Liver (tissue), 9 donors: ENCODE results near the gene TTYH3. TPM values are rescaled to one million over a fixed set of nuclear protein-coding genes. Genes with fewer than 3 reads are reported as not detected.

Experiments used
- DNase-seq: peaks from one replicate; pipeline ENCODE4 v3.0.0-alpha.2; 2017; ENCODE audit warnings: low spot score
- H3K27ac ChIP-seq, 2 donors: one replicate each; pipeline ENCODE4 v1.7.0; 2013; ENCODE audit warnings: inconsistent platforms in 2 of 2, low read length in 2 of 2, control low read depth in 1 of 2, low read depth in 1 of 2, mild to moderate bottlenecking in 1 of 2
- H3K27me3 ChIP-seq, 4 donors: one replicate each; pipeline versions ENCODE4 v1.6.1 to v1.7.0; 2013; ENCODE audit warnings: low read length in 3 of 4, inconsistent platforms in 1 of 4, mild to moderate bottlenecking in 1 of 4, moderate library complexity in 1 of 4; ENCODE audit not compliant: control insufficient read depth in 4 of 4, insufficient read depth in 4 of 4
- H3K36me3 ChIP-seq, 4 donors: one replicate each; pipeline versions ENCODE4 v1.6.1 to v1.7.0; 2013; ENCODE audit warnings: low read length in 3 of 4, mild to moderate bottlenecking in 3 of 4, low read depth in 1 of 4, moderate library complexity in 1 of 4; ENCODE audit not compliant: control insufficient read depth in 4 of 4, insufficient read depth in 3 of 4
- H3K4me1 ChIP-seq, 4 donors: one replicate each; pipeline versions ENCODE4 v1.6.1 to v1.7.0; 2013; ENCODE audit warnings: low read length in 3 of 4, mild to moderate bottlenecking in 3 of 4, moderate library complexity in 1 of 4; ENCODE audit not compliant: control insufficient read depth in 4 of 4, insufficient read depth in 4 of 4
- H3K4me3 ChIP-seq, 3 donors: one replicate each; pipeline versions ENCODE4 v1.6.1 to v1.7.0; 2013; ENCODE audit warnings: low read length in 3 of 3, control low read depth in 1 of 3, low read depth in 1 of 3, mild to moderate bottlenecking in 1 of 3
- H3K9ac ChIP-seq, 2 donors: one replicate each; pipeline ENCODE4 v1.7.0; 2013; ENCODE audit warnings: low read length in 2 of 2, mild to moderate bottlenecking in 2 of 2, moderate library complexity in 2 of 2, control low read depth in 1 of 2, low read depth in 1 of 2
- H3K9me3 ChIP-seq, 4 donors: one replicate each; pipeline versions ENCODE4 v1.6.1 to v1.7.0; 2013; ENCODE audit warnings: low read length in 3 of 4; ENCODE audit not compliant: control insufficient read depth in 4 of 4
- ATF3 ChIP-seq: IDR thresholded peaks from 2 replicates; pipeline ENCODE4 v1.6.1; 2016; ENCODE audit warnings: antibody characterized with exemption
- EGR1 ChIP-seq, 2 donors: IDR thresholded peaks; 2 replicates each; pipeline ENCODE4 v1.6.1; 2016 to 2018; ENCODE audit warnings: antibody characterized with exemption in 2 of 2, low read depth in 2 of 2
- FOXA1 ChIP-seq: IDR thresholded peaks from 2 replicates; pipeline ENCODE4 v1.6.1; 2016; ENCODE audit warnings: antibody characterized with exemption
- FOXA2 ChIP-seq: IDR thresholded peaks from 2 replicates; pipeline ENCODE4 v1.6.1; 2016; ENCODE audit warnings: antibody characterized with exemption
- GABPA ChIP-seq, 2 donors: IDR thresholded peaks in 1 of 2; conservative IDR thresholded peaks in 1 of 2; 2 replicates each; pipeline ENCODE4 v1.6.1; 2016; ENCODE audit warnings: antibody characterized with exemption in 2 of 2, mild to moderate bottlenecking in 1 of 2, moderate library complexity in 1 of 2
- HNF4A ChIP-seq, 2 donors: conservative IDR thresholded peaks; 2 replicates each; pipeline ENCODE4 v1.6.1; 2016; ENCODE audit warnings: antibody characterized with exemption in 2 of 2, mild to moderate bottlenecking in 2 of 2
- HNF4G ChIP-seq: IDR thresholded peaks from 2 replicates; pipeline ENCODE4 v1.6.1; 2016; ENCODE audit warnings: antibody characterized with exemption
- JUND ChIP-seq, 2 donors: IDR thresholded peaks; 2 replicates each; pipeline ENCODE4 v1.6.1; 2016; ENCODE audit warnings: antibody characterized with exemption in 2 of 2
- NR2F2 ChIP-seq: IDR thresholded peaks from 2 replicates; pipeline ENCODE4 v1.6.1; 2016; ENCODE audit warnings: antibody characterized with exemption
- RAD21 ChIP-seq, 2 donors: IDR thresholded peaks; 2 replicates each; pipeline ENCODE4 v1.6.1; 2016; ENCODE audit warnings: antibody characterized with exemption in 2 of 2, mild to moderate bottlenecking in 2 of 2
- REST ChIP-seq: IDR thresholded peaks from 2 replicates; pipeline ENCODE4 v1.6.1; 2016; ENCODE audit warnings: antibody characterized with exemption, mild to moderate bottlenecking
- RXRA ChIP-seq, 2 donors: IDR thresholded peaks; 2 replicates each; pipeline ENCODE4 v1.6.1; 2017 to 2018; ENCODE audit warnings: antibody characterized with exemption in 2 of 2, mild to moderate bottlenecking in 1 of 2
- SP1 ChIP-seq: IDR thresholded peaks from 2 replicates; pipeline ENCODE4 v1.6.1; 2018; ENCODE audit warnings: antibody characterized with exemption, mild to moderate bottlenecking
- TAF1 ChIP-seq: conservative IDR thresholded peaks from 2 replicates; pipeline ENCODE4 v1.6.1; 2016; ENCODE audit warnings: antibody characterized with exemption, mild to moderate bottlenecking
- YY1 ChIP-seq: IDR thresholded peaks from 2 replicates; pipeline ENCODE4 v1.6.1; 2016; ENCODE audit warnings: antibody characterized with exemption, mild to moderate bottlenecking
- ZBTB33 ChIP-seq: IDR thresholded peaks from 2 replicates; pipeline ENCODE4 v1.6.1; 2016; ENCODE audit warnings: antibody characterized with exemption
- WGBS: extraction: QIAGEN DNeasy Blood & Tissue Kit; methylation state at CpG from one replicate; pipeline ENCODE4 v1.1.7; 2013; 5-methylcytosine and 5-hydroxymethylcytosine counted together
- polyA plus RNA-seq, 2 donors: library from polyadenylated mRNA; stranded (reverse) in 1 of 2; unstranded in 1 of 2; fragments of 200-250 nt in 1 of 2; fragments of >200 nt in 1 of 2; fragmentation: Nextera tagmentation in 1 of 2; extraction: Ambion mirVana in 1 of 2; gene quantifications; one replicate each; pipeline versions ENCODE4 v1.2.1 to v1.2.3, GENCODE V29; 2013 to 2015
- total RNA-seq, 2 donors: library from RNA; depleted of rRNA; stranded (reverse); fragments of >200 nt; gene quantifications; one replicate each; pipeline ENCODE4 v1.2.3, GENCODE V29; 2014
- TF ChIP-seq, protein P1 (sequence below): IDR thresholded peaks from 2 replicates; pipeline ENCODE4 v1.6.1; 2016; ENCODE audit warnings: antibody characterized with exemption
- TF ChIP-seq, protein P2 (sequence below): fragments of 150-350 bp; IDR thresholded peaks from 2 replicates; pipeline ENCODE4 v1.5.1; 2017; ENCODE audit warnings: improper control_type of control experiment, low read depth, low read length; ENCODE audit not compliant: missing input control
- donor health status: healthy.
- donor health status: healthy.
- donor health status: healthy.
- donor health status: healthy.
- donor health status: healthy.

The TTYH3 gene
- total and polyA plus RNA-seq, 4 donors: 8.2 to 19.6 (median 17.4) TPM

DNA sequence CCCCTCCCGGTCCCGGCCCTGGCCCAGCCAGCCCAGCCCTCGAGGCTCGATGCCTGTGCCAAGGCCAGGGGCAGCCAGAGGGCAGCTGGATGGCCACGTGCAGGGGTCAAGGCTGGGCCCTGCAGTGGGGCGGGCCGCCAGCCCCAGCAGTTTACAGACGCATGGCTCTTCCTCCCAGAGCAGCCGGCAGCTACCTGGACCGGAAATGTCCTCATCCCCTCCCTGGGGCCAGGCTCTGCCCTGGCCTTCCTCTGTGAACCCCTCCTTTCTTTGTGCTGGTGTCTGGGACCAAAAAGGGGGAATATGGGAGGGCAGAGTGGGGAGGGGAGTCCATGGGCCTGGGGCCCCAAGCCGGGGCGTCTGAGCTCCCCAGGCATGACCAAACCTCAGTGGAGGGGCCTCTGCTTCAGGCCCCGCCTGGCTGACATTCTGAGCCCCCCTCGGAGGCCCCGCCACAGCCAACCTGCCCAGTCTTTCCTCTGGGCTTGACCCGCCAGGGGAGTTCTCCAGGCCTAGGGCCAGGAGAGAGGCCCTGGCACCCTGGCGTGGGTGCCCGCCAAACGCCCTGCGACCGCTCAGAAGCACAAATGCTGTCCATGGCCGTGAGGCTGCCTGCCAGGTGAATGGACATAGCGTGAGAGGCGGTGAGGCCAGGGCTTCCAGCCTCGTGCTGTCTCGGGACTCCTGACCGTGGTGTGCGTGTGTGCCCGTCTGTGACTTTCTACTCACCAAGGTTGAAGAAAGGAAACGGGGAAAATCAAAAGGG is 31.5 kb downstream of the TTYH3 start:
- Histone ChIP-seq H3K27ac (peak overlapping the region; percentile 96), H3K4me3 (no peak overlapping the region), H3K9me3 (no peaks in the 10 kb centered on the region), H3K36me3 (peaks cover 0 to 4% (median under 1%) of the 10 kb centered on the region in 4 donors), H3K27me3 (no peaks in the 10 kb centered on the region), H3K4me1 (peaks cover 15 to 55% (median 43%) of the 10 kb centered on the region in 4 donors), H3K9ac (peak overlapping the region in 1 of 2 donors; percentile 44)
- WGBS: 27% methylated on average over 30 of the region's 30 CpGs
- TF ChIP-seq HNF4G (peak; percentile 48), RXRA (IDR thresholded peaks at IDR 0.05) (peak; percentile 87 to 92), REST (peak; percentile 77), YY1 (peak; percentile 55), NR2F2 (peak; percentile 91), RAD21 (IDR thresholded peaks at IDR 0.05) (peak; percentile 9 to 61), ZBTB33 (peak; percentile 37), ATF3 (no peak), HNF4A (conservative IDR thresholded peaks at IDR 0.05) (peak; percentile 77 to 79), FOXA1 (peak; percentile 42), JUND (IDR thresholded peaks at IDR 0.05) (peak; percentile 30 to 86), EGR1 (IDR thresholded peaks at IDR 0.05; ENCODE audit: low read depth in 2 of 2) (peak in 1 of 2 donors; percentile 61), FOXA2 (peak; percentile 49), TAF1 (no peak), GABPA (IDR thresholded peaks at IDR 0.05 in 1 of 2, conservative IDR thresholded peaks at IDR 0.05 in 1 of 2) (peak in 1 of 2 donors; percentile 78), SP1 (peak; percentile 89)
- TF ChIP-seq, protein P1, sequence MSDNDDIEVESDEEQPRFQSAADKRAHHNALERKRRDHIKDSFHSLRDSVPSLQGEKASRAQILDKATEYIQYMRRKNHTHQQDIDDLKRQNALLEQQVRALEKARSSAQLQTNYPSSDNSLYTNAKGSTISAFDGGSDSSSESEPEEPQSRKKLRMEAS: peak; percentile 29
- TF ChIP-seq, protein P2, sequence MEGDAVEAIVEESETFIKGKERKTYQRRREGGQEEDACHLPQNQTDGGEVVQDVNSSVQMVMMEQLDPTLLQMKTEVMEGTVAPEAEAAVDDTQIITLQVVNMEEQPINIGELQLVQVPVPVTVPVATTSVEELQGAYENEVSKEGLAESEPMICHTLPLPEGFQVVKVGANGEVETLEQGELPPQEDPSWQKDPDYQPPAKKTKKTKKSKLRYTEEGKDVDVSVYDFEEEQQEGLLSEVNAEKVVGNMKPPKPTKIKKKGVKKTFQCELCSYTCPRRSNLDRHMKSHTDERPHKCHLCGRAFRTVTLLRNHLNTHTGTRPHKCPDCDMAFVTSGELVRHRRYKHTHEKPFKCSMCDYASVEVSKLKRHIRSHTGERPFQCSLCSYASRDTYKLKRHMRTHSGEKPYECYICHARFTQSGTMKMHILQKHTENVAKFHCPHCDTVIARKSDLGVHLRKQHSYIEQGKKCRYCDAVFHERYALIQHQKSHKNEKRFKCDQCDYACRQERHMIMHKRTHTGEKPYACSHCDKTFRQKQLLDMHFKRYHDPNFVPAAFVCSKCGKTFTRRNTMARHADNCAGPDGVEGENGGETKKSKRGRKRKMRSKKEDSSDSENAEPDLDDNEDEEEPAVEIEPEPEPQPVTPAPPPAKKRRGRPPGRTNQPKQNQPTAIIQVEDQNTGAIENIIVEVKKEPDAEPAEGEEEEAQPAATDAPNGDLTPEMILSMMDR: no peak
- DNase-seq: no peak
